ENCODE results near the gene LIM2. TPM values are rescaled to one million over a fixed set of nuclear protein-coding genes. Genes with fewer than 3 reads are reported as not detected.

The LIM2 gene
- total and polyA plus RNA-seq, 2 of the 8 experiments (the other 6 are each of a cell fraction or from before 2014, with no cell fraction given): not detected

GRCh38 chr19:51339687-51340656 lies 47.8 kb downstream of the LIM2 start (continued):
- TF ChIP-seq TAF7 (optimal IDR thresholded peaks at IDR 0.05; ENCODE audit: borderline replicate concordance, low read depth, low read length) (peak; percentile 85), PHF8 (conservative IDR thresholded peaks at IDR 0.05; ENCODE audit: low read depth, low read length) (peak; percentile 60), YY1 (IDR thresholded peaks at IDR 0.05; ENCODE audit: low read depth, low read length) (no peak), CTBP2 (IDR thresholded peaks at IDR 0.05; ENCODE audit: borderline replicate concordance, insufficient read depth, insufficient read length, low read length) (no peak), HDAC6 (IDR thresholded peaks at IDR 0.05; ENCODE audit: low read depth, low read length) (no peak), POLR2A (IDR thresholded peaks at IDR 0.05; ENCODE audit: control extremely low read depth in 1 of 2, low read depth in 2 of 2, low read length in 2 of 2) (peak in 1 of 2 experiments; percentile 73; a peak in 1 of 3 replicates), CTCF (IDR thresholded peaks at IDR 0.05; ENCODE audit: control extremely low read depth in 1 of 3, insufficient read depth in 1 of 3, low read depth in 1 of 3, low read length in 3 of 3) (peak; percentile 25 to 47 (median 44)), SP4 (IDR thresholded peaks at IDR 0.05; ENCODE audit: low read length) (0 out of 2 replicates have a peak, but pooled peaks have one; percentile 91), CBX5 (IDR thresholded peaks at IDR 0.05; ENCODE audit: low read depth, low read length) (no peak), RXRA (IDR thresholded peaks at IDR 0.05; ENCODE audit: insufficient read depth, low read depth, low read length) (no peak), EZH2 (IDR thresholded peaks at IDR 0.05; ENCODE audit: low read depth, low read length, severe bottlenecking) (peak; percentile 7), KDM4A (IDR thresholded peaks at IDR 0.05; ENCODE audit: low read depth, low read length, severe bottlenecking) (peak; percentile 91), BACH1 (IDR thresholded peaks at IDR 0.05; ENCODE audit: low read length) (peak; percentile 26; the same call in 1 of the 2 replicates), RAD21 (IDR thresholded peaks at IDR 0.05 in 1 of 2, conservative IDR thresholded peaks at IDR 0.05 in 1 of 2; ENCODE audit: low read depth in 2 of 2, low read length in 2 of 2) (peak in 1 of 2 experiments; percentile 45; a peak in 2 of 4 replicates), SUZ12 (IDR thresholded peaks at IDR 0.05; ENCODE audit: low read length) (no peak), TAF1 (IDR thresholded peaks at IDR 0.05; ENCODE audit: low read depth, low read length) (peak; percentile 84), CEBPB (IDR thresholded peaks at IDR 0.05; ENCODE audit: low read depth, low read length) (no peak)
- TF ChIP-seq, protein P1, sequence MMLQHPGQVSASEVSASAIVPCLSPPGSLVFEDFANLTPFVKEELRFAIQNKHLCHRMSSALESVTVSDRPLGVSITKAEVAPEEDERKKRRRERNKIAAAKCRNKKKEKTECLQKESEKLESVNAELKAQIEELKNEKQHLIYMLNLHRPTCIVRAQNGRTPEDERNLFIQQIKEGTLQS (IDR thresholded peaks at IDR 0.05; ENCODE audit: insufficient read depth, low read depth, low read length): peak; percentile 46; the same call in 1 of the 2 replicates

All from H1 (cell line).